GM18508 (cell line): ENCODE data around the gene PPP1R9B.

Experiments used
- ATAC-seq: cut with Tn5 transposase; IDR thresholded peaks from one replicate; pipeline ENCODE4 v1.9.1; 2021; ENCODE audit warnings: moderate number of reproducible peaks; ENCODE audit not compliant: insufficient read depth, unreplicated experiment

PPP1R9B gene, protein sequence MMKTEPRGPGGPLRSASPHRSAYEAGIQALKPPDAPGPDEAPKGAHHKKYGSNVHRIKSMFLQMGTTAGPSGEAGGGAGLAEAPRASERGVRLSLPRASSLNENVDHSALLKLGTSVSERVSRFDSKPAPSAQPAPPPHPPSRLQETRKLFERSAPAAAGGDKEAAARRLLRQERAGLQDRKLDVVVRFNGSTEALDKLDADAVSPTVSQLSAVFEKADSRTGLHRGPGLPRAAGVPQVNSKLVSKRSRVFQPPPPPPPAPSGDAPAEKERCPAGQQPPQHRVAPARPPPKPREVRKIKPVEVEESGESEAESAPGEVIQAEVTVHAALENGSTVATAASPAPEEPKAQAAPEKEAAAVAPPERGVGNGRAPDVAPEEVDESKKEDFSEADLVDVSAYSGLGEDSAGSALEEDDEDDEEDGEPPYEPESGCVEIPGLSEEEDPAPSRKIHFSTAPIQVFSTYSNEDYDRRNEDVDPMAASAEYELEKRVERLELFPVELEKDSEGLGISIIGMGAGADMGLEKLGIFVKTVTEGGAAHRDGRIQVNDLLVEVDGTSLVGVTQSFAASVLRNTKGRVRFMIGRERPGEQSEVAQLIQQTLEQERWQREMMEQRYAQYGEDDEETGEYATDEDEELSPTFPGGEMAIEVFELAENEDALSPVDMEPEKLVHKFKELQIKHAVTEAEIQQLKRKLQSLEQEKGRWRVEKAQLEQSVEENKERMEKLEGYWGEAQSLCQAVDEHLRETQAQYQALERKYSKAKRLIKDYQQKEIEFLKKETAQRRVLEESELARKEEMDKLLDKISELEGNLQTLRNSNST

DNA sequence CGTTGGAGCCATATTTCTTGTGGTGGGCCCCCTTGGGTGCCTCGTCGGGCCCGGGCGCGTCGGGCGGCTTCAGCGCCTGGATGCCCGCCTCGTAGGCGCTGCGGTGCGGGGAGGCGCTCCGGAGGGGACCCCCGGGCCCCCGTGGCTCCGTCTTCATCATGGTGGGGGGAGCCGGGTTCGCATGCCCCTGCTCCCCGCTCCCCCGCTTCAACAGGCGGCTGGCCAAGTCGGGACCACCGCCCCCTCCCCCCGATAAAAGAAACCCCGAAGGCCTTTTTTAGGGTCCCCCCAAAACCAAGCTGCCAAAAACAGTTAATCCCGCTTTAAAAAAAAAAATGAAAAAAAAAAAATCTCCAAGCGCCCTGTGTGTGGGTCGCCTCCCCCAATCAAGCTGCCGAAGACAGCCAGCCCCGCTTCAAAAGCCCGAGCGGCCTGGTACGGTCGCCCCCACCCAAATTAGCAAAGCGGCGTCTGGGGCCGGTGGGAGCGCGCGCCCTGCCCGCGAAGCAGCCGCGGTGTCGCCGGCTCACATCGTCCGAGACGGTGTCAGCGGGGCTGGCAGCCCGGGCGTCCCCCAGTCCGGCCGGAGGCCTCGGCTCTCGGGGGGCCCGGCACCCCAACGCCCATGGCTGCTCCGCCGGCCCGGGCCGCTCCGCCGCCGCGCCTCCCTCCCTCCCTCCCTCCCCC, at the start of gene PPP1R9B:
TSS of gene PPP1R9B (minus strand) at position 324 of the 687 bp plus-strand sequence. CDS start at position 160, 164 bp downstream.
- ATAC-seq, result no peak

DNA sequence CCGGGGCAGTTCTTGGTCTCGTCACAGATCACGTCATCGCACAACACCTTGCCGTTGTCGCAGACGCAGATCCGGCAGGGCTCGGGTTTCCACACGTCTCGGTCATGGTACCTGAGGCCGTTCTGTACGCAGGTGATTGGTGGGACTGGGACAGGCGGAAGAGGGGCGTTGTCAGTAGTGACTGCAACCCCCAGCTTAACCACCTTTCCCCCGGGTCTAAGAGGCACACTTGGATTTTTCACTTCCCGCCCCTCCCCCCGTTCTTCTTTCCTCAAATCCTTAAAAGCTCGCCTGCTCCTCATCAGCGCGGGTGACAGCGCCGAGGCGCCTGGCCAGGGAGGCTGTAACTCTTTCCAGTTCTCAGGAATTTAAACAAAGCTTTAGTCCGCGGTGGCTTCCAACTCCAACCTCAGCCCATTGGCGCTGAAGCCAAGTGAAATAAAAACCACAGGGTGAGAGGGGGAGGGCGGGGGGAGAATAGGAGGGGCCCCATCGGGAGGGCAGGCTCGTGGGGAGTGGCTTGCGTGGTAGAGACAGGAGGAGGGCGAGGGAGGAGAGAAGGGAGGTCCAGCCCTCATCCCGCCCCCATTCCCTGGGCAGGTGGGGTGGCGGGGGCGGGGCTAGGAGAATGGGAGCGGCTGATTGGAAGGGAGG, 49.5 kb upstream of the PPP1R9B start:
- no peak for ATAC-seq

DNA sequence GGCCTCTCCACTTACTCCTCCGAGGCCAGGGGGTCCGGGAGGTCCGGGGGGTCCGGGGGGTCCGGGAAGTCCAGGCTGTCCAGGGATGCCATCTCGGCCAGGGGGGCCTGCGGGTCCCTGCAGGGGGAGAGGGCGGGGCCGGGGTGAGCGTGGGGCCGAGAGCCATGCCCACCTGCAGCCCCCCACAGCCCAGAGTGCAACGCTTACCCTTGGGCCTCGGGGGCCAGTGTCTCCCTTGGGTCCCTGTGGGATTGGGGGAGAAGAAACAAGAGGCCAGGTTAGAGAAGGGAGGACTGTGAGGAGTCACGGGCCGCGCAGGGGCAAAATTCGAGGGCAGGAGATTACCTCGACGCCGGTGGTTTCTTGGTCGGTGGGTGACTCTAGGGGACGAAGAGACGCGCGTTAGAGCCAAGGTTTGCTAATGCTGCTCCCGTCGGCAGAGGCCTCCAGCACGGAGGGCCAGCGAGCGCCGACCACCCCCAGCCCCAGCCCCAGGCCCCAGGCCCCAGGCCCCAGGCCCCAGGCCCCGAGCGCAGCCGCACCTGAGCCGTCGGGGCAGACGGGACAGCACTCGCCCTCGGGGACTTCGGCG, 48.8 kb upstream of the PPP1R9B start:
- no peak for ATAC-seq

DNA sequence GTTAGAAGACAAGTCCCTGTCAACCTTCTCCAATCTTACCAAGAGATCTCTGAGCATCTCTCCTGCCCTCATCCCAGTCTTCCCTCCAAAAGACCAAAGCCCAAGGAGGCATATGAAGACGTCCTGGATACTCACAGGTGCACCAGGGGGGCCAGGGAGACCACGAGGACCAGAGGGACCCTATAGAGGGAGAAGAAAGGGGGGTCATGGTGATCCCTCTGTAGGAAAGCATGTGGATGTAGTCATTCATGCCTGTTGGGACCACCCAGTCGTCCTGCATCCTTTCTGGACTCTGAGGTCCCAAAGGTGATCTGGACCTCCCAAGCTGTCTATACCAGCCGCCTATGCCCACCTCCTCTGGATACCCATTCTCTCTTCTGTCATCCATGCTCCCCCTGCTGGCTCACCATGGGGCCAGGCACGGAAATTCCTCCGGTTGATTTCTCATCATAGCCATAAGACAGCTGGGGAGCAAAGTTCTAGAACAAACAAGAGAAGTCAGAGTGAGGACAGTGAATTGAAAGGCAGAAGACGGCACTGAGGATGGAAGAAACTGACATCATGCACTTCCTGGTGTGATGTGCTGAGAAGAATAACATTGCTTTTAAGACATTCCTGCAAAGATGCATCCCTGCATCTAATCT, 47.7 kb upstream of the PPP1R9B start:
- no peak for ATAC-seq

DNA sequence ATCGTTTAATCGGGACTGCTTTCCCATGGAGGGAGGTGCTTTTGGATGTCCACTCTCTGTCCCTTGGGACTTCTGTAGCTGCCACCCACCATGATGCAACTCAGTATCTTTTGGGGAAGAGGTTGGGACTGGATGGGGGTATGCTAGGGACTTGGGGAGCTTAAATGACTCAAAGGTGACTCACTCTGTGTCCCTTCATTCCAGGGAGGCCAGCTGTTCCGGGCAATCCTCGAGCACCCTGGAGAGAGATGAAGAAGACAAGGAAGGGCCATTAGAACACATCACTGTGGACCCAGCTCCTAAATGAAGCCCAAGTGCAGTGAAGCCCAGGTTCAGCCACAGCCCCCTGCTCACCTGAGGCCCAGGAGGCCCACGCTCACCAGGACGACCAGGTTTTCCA, 46.3 kb upstream of the PPP1R9B start:
- no peak for ATAC-seq

DNA sequence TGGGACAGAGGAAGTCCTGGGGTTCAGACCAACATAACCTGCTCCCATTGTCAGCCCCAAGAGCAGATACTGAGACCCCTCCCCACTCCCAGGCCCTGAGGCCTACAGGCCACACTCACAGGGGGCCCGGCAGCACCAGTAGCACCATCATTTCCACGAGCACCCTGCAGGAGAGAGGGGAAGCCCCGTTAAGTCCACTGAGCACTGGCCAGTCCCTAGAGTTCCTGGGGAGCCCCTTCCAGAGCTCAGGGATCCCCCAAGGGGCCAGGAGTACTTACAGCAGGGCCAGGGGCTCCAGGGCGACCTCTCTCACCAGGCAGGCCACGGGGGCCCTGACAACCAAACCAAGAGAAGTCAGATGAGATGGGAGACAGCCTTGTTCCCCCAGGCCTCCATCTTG, 45.6 kb upstream of the PPP1R9B start:
- no peak for ATAC-seq

DNA sequence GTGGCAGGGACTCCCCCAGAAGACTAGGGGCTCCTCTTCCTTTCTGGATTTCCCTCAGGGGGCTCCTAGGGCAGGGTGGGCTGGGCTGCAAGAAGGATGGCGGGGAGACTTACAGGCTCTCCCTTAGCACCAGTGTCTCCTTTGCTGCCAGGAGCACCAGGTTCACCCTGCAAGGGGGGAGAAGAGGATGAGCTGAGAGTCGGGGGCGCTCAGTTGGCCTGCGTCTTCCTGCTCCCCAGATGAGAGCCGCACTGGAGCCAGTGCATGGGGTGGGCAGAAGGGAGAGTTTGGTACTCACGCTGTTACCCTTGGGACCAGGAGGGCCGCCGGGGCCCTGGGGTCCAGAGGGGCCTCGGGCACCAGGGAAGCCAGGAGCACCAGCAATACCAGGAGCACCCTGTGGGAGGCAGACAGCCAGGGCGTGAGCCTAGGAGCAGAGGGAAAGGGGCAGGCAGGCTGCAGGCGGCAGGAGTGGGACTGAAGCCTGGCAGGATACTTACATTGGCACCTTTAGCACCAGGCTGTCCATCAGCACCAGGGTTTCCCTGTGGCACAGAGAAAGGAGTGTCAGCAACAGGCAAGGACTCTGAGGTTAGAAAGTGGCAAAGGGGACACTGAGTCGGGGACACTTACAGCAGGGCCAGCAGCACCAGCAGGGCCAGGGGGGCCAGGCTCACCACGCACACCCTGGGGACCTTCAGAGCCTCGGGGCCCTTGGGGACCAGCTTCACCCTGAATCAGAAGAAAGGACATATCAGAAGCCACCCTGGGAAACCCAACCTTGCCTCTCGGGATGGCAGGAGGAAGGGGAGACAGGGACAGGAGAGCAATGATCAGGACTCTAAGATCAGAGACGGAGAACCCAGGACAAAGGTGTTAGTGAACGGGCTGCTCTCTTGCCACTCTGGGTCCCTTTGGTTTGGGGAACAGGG, 44.7 kb upstream of the PPP1R9B start:
- ATAC-seq, result no peak

DNA sequence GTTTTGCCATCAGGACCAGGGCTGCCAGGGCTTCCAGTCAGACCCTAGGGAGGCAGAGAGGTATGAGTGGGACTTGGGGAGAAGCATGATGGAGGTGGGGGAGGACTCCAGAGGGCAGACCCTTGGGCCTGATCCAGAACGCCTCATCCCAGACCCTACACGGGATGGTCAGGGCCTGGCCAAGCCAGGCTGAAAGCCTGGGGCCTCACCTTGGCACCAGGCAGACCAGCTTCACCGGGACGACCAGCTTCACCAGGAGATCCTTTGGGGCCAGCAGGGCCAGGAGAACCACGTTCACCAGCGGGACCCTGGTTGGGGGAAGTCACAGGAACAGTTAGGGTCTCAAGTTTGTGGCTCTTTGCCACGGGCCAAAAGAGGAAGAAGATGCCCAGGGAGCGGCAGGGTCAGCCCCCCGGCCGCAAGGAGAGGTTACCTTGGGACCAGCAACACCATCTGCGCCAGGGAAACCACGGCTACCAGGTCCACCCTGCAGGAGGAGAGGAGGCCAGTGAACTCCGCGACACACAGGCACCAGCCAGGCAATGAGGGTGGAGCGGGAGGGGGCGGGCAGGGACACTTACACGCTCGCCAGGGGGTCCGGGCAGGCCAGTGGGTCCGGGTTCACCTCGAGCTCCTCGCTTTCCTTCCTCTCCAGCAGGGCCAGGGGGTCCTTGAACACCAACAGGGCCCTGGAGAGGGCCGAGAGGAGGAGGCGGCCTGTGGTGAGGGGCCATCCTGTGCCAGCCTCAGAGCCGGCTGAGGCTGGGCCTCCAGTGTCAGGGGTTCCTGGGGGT, 43.9 kb upstream of the PPP1R9B start:
- no peak for ATAC-seq

DNA sequence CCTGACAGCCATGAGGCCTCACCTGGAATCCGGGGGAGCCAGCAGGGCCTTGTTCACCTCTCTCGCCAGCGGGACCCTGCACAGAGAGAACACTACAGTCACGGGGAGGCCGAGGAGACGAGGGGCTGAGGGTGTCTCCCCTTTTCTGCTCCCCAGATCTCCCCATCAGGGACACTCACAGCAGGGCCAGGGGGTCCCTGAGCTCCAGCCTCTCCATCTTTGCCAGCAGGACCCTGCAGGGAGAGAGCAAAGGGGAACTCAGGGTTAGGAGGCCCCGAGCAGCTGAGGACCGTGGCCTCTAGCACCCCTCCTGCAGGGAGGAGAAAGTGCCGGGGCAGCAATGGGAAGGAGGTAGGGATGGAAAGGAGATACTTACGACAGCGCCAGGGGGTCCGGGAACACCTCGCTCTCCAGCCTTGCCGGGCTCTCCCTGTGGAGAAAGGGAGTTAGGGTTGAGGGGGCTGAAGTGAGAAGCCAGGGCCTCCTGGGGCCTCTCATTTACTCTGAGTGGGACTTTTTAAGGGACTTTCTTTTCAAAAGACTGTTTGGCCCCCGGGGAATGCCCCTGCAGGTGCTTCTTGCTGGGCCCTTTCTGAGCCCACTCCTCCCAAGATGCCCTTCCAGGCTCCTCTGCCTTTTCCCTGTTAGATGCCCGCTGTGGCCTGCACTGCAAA, 42.3 kb upstream of the PPP1R9B start:
- ATAC-seq, result no peak

DNA sequence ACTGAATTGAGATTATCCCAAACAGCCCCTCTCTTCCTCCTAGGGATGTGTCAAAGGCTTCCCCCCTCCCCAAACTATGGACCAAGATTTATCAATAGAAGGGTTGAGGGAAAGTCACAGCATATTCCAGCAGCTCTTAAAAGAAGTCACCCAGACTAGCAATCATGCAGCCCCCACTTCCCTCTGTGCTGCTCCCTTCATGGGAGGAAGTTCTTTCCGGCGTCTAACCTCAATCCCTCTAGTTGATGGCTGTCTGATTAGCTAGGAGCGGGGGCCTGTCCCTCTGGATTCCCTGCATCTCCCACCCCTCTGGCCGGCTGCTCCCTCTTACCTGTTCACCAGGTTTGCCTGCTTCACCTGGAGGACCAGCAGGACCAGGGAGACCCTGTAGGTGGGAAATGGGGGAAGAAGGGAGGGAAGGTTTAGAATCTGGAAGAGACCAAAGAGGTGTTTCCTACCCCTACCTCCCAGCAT, 41.7 kb upstream of the PPP1R9B start:
- no peak for ATAC-seq

DNA sequence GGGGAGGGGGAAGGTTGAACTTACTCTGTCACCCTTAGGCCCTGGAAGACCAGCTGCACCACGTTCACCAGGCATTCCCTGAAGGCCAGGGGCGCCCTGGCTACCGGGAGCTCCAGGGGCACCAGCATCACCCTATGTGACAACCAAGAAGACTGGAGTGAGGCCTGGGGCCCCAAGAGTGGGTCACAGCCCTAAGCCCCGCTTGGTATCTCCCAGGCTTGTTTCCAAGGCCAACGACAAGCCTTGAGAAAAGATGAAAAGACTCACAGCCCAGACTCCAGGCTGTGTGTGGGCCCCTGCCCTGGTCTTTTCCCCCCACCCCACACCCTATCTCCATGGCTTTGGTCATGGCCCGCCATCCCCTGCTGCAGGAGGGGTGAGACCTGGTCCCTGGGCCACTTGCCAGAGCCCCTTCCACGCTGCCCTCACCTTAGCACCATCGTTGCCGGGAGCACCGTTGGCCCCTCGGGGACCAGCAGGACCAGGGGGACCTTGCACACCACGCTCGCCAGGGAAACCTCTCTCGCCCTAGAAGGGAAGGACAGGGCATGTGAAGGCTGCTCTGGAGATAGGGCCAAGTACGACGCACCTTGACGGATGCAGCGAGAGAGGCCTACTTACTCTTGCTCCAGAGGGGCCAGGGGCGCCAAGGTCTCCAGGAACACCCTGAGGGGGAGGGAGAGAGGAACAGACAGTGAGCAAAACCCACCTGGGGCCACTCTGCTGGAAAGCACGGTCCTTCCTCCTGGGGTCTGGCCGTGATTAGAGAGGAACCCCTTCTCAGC, 41.1 kb upstream of the PPP1R9B start:
- ATAC-seq, result no peak

DNA sequence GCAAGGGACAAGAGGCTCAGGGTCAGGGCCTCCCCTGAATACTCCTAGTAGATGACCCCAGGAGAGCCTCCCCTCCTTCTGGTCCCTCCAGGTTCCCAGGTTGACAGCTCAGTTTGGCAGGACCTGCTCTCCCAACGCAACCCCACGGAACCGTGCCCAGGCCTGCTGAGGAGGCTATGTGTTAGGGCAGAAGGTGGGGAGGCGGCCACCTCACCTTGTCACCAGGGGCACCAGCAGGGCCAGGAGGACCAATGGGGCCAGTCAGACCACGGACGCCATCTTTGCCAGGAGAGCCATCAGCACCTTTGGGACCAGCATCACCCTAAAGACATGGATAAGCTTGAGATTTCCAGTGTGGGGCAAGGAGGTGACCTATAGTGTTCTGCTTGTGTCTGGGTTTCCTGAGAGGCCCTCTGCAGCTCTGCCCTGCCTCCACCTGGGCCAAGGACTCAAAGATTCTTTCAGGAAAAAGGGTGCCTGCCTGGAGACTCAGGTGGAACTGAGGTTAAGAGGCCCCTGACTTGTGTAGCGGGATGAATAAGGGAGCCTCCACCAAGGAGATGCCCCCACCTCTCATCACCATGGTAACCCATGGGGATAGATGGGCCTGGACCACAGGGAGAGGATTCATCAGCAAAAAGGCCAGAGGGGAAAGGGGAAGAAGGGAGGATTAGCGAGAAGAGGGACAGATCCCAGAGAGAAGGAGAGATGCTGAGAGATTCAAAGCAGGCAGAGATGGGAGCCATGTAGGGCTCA, 40.3 kb upstream of the PPP1R9B start:
- ATAC-seq, result no peak

DNA sequence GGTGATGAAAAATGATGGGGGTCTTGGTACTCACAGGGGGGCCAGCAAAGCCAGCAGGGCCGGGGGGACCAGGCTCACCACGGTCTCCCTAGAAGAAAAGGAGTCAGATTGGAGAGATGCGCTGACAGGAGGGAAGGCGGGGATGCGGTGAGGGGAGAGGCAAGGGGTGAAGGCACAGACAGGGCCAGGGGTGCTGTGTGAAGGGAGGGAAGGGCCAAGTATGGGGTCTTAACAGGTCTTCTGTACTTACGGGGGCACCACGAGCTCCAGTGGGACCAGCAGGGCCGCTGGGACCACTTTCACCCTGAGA, 39.8 kb upstream of the PPP1R9B start:
- ATAC-seq, result no peak

DNA sequence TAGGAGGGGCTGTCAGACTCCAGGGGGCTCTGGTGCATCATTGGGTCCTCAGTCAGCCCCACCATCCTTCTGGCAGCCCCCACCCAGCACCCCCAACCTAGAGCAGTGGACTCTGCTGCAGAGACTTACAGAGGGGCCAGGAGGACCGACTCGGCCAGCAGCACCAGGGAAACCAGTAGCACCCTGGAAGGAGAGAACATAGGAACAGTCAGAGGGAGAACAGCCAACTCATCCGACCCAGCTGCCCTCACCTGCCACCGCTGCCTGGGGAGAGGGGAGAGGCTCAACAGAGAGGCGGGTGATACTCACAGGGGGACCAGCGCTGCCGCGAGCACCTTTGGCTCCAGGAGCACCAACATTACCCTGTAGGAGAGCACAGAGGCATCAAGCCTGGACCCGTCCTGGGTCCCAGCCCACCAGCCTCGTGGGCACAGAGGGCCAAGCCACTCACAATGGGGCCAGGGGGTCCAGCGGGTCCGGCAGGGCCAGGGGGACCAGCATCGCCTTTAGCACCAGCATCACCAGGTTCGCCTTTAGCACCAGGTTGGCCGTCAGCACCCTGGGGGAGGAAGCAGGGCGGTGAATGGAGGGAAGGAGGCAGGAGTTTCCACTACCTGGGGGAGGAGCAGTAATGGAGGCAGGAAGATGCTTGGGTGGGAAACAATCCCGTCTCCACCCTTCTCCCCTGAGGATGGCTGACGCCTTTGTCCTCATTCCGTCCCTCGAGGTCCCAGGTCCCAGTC, 39.2 kb upstream of the PPP1R9B start:
- ATAC-seq, result no peak

DNA sequence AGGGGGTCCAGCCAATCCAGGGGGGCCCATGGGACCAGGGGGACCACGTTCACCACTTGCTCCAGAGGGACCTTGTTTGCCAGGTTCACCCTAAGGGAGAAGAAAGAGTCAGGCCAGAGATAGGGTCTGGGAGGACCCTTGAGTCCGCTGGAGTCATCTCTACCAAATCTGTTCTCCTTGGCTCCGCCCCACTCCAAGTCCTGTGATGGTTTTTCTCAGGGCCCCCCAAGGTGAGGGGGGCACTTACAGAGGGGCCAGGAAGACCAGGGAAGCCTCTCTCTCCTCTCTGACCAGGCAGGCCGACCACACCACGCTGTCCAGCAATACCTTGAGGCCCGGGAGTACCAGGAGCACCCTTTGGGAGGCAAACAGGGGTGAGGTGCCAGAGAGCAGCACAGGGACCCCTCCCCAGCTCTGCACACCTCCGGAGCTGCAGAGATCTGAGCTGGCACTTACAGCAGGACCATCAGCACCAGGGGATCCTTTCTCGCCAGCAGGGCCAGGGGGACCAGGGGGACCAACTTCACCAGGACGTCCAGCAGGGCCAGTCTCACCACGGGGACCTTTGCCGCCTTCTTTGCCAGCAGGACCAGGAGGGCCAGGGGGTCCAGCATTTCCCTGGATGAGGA, 38.6 kb upstream of the PPP1R9B start:
- ATAC-seq, result no peak
